GM23248 (cell line): ENCODE measurements around the gene EHBP1L1.

ENCODE experiments used
- EZH2 ChIP-seq: fragments of 200-600 bp; sonication (generic); IDR thresholded peaks from 2 replicates; pipeline ENCODE4 v1.6.1; 2018; ENCODE audit warnings: antibody characterized with exemption, mild to moderate bottlenecking; ENCODE audit not compliant: insufficient read depth, poor library complexity, severe bottlenecking
- EZH2phosphoT487 ChIP-seq: fragments of 200-600 bp; sonication (generic); IDR thresholded peaks from 2 replicates; pipeline ENCODE4 v1.6.1; 2018; ENCODE audit warnings: antibody characterized with exemption, moderate library complexity, mild to moderate bottlenecking, low read depth; ENCODE audit not compliant: insufficient read depth

GRCh38 chr11:65551572-65552387 lies 24.1 kb upstream of the EHBP1L1 start:
- TF ChIP-seq EZH2 = no peak
- no peak for TF ChIP-seq EZH2phosphoT487
